CD14-positive monocyte (primary cell): ENCODE results near the gene C19orf12. TPM values are rescaled to one million over a fixed set of nuclear protein-coding genes. Genes with fewer than 3 reads are reported as not detected.

Experiments used
- DNase-seq, 3 donors: peaks; one replicate each; pipeline ENCODE4 v3.0.0-alpha.2; 2011 to 2022
- H2AFZ ChIP-seq: 2 replicates; pipeline ENCODE4 v1.6.0; 2012; ENCODE audit warnings: mild to moderate bottlenecking, low read depth, low read length, inconsistent platforms; ENCODE audit not compliant: insufficient read depth, poor library complexity, severe bottlenecking
- H3K27ac ChIP-seq, 2 donors: 1 replicate in 1 of 2; 2 replicates in 1 of 2; pipeline ENCODE4 v1.5.1; 2012 to 2013; ENCODE audit warnings: low read length in 2 of 2, control low read depth in 1 of 2, inconsistent platforms in 1 of 2, low read depth in 1 of 2, mild to moderate bottlenecking in 1 of 2
- H3K27me3 ChIP-seq, 2 donors: one replicate each; pipeline versions ENCODE4 v1.6.0 to v1.6.1; 2011 to 2013; ENCODE audit warnings: low read length in 2 of 2; ENCODE audit not compliant: control insufficient read depth in 2 of 2, insufficient read depth in 2 of 2
- H3K36me3 ChIP-seq, 2 donors: replicated peaks in 1 of 2; 1 replicate in 1 of 2; 2 replicates in 1 of 2; pipeline versions ENCODE4 v1.5.1 to v1.6.1; 2012 to 2013; ENCODE audit warnings: low read length in 2 of 2, control low read depth in 1 of 2, inconsistent platforms in 1 of 2, mild to moderate bottlenecking in 1 of 2; ENCODE audit not compliant: insufficient read depth in 2 of 2, control insufficient read depth in 1 of 2
- H3K4me1 ChIP-seq, 2 donors: 1 replicate in 1 of 2; 2 replicates in 1 of 2; pipeline versions ENCODE4 v1.5.1 to v1.6.1; 2012 to 2013; ENCODE audit warnings: low read length in 2 of 2, control low read depth in 1 of 2, inconsistent platforms in 1 of 2, mild to moderate bottlenecking in 1 of 2, moderate library complexity in 1 of 2; ENCODE audit not compliant: insufficient read depth in 2 of 2, control insufficient read depth in 1 of 2
- H3K4me2 ChIP-seq: replicated peaks from 2 replicates; pipeline ENCODE3; 2012; ENCODE audit warnings: low read length, moderate library complexity, mild to moderate bottlenecking; ENCODE audit not compliant: poor library complexity, severe bottlenecking; ENCODE audit errors: extremely low read depth
- H3K4me3 ChIP-seq, 3 experiments: fragments of 200-600 bp in 1 of 3; sonication (generic) in 1 of 3; replicated peaks in 1 of 3; 1 replicate in 2 of 3; 2 replicates in 1 of 3; pipeline ENCODE4 v1.5.1; 2011 to 2013; ENCODE audit warnings: low read length in 3 of 3, mild to moderate bottlenecking in 3 of 3, control low read depth in 2 of 3, low read depth in 2 of 3, inconsistent platforms in 1 of 3, moderate library complexity in 1 of 3
- H3K79me2 ChIP-seq: 2 replicates; pipeline ENCODE4 v1.6.0; 2012; ENCODE audit warnings: mild to moderate bottlenecking, control low read depth, inconsistent platforms, low read length, moderate library complexity; ENCODE audit not compliant: insufficient read depth
- H3K9ac ChIP-seq: 2 replicates; pipeline ENCODE4 v1.6.0; 2017; ENCODE audit warnings: low read length, mild to moderate bottlenecking; ENCODE audit not compliant: insufficient read depth, poor library complexity, severe bottlenecking
- H3K9me3 ChIP-seq, 2 donors: replicated peaks in 1 of 2; 1 replicate in 1 of 2; 2 replicates in 1 of 2; pipeline versions ENCODE4 v1.5.1 to v1.6.1; 2012 to 2013; ENCODE audit warnings: low read length in 2 of 2, control low read depth in 1 of 2; ENCODE audit not compliant: control insufficient read depth in 1 of 2, insufficient read depth in 1 of 2
- H4K20me1 ChIP-seq: 2 replicates; pipeline ENCODE4 v1.6.0; 2012; ENCODE audit warnings: mild to moderate bottlenecking, low read length, control low read depth, moderate library complexity; ENCODE audit not compliant: insufficient read depth
- H3K27ac Mint-ChIP-seq, 7 donors: one replicate each; pipeline ENCODE4 v1.8.0; 2020; ENCODE audit warnings: mild to moderate bottlenecking in 7 of 7, mixed read lengths in 7 of 7, moderate library complexity in 6 of 7, inconsistent platforms in 2 of 7
- H3K27me3 Mint-ChIP-seq, 3 donors: one replicate each; pipeline ENCODE4 v1.8.0; 2021 to 2022; ENCODE audit warnings: low read depth in 3 of 3, mild to moderate bottlenecking in 3 of 3, mixed read lengths in 3 of 3, moderate library complexity in 3 of 3, inconsistent platforms in 1 of 3
- H3K36me3 Mint-ChIP-seq, 2 donors: one replicate each; pipeline ENCODE4 v1.8.0; 2020; ENCODE audit warnings: mixed read lengths in 2 of 2, inconsistent platforms in 1 of 2, mild to moderate bottlenecking in 1 of 2
- H3K4me1 Mint-ChIP-seq: one replicate; pipeline ENCODE4 v1.8.0; 2020; ENCODE audit warnings: mild to moderate bottlenecking, mixed read lengths
- H3K4me3 Mint-ChIP-seq, 2 donors: one replicate each; pipeline ENCODE4 v1.8.0; 2020; ENCODE audit warnings: mild to moderate bottlenecking in 2 of 2, mixed read lengths in 2 of 2, moderate library complexity in 1 of 2
- H3K9me3 Mint-ChIP-seq, 7 donors: one replicate each; pipeline ENCODE4 v1.8.0; 2020 to 2022; ENCODE audit warnings: mixed read lengths in 7 of 7, mild to moderate bottlenecking in 6 of 7, moderate library complexity in 6 of 7, inconsistent platforms in 2 of 7
- CTCF ChIP-seq: fragments of 200-600 bp; IDR thresholded peaks from one replicate; pipeline ENCODE4 v1.8.0; 2022; ENCODE audit warnings: antibody characterized with exemption, mild to moderate bottlenecking
- WGBS: methylation state at CpG from one replicate; pipeline ENCODE4 v1.1.5; 2013; ENCODE audit warnings: missing lambda C conversion rate; ENCODE audit not compliant: insufficient coverage; 5-methylcytosine and 5-hydroxymethylcytosine counted together
- intact Hi-C, 2 donors: fragments of 100-400 bp; cut with micrococcal nuclease; formaldehyde crosslinking; loops; one replicate each; pipeline versions ENCODE4 v1.15.0 to v1.15.1; 2023
- polyA plus RNA-seq, 3 donors: library from polyadenylated mRNA; depleted of rRNA in 1 of 3; unstranded in 2 of 3; stranded (reverse) in 1 of 3; fragments of 300-500 nt in 2 of 3; fragments of >200 nt in 1 of 3; fragmentation: Illumina TruSeq in 2 of 3; gene quantifications; 1 replicate in 2 of 3; 2 replicates in 1 of 3; pipeline ENCODE4 v1.2.3, GENCODE V29; 2012 to 2021

The C19orf12 gene
- polyA plus RNA-seq, 3 donors = 6.0 to 8.0 (median 6.8) TPM

- intact Hi-C loops = no loop called here
- Histone ChIP-seq H4K20me1 (no peaks in the 10 kb centered on the region), H2AFZ (no peak overlapping the region), H3K36me3 (no peaks in the 10 kb centered on the region), H3K4me3 (no peak overlapping the region), H3K79me2 (no peaks in the 10 kb centered on the region), H3K9ac (no peak overlapping the region), H3K4me1 (peaks cover 6 to 8% of the 10 kb centered on the region in 2 donors), H3K4me2 (no peak overlapping the region), H3K9me3 (peaks cover 0 to 4% of the 10 kb centered on the region in 2 donors), H3K27me3 (no peaks in the 10 kb centered on the region), H3K27ac (no peak overlapping the region)
- TF ChIP-seq CTCF = no peak
- no peak for DNase-seq
- Mint-ChIP-seq H3K36me3 (peaks cover 0 to 3% of the 10 kb centered on the region in 2 donors), H3K4me1 (peaks cover 23% of the 10 kb centered on the region), H3K27me3 (peaks cover 0 to 7% (median 1%) of the 10 kb centered on the region in 3 donors), H3K4me3 (no peak overlapping the region), H3K9me3 (no peaks in the 10 kb centered on the region), H3K27ac (no peak overlapping the region)
- WGBS = 97% methylated on average over 8 of the region's 10 CpGs
These were observed 39.9 kb downstream of the C19orf12 start for GRCh38 chr19:29675120-29675649.

- TF ChIP-seq CTCF = no peak
- H3K27ac Mint-ChIP-seq = no peak overlapping the region
- Histone ChIP-seq H4K20me1 (no peaks in the 10 kb centered on the region), H3K27ac (no peak overlapping the region), H3K27me3 (no peaks in the 10 kb centered on the region), H3K79me2 (no peaks in the 10 kb centered on the region), H3K9me3 (peaks cover 0 to 4% of the 10 kb centered on the region in 2 donors), H3K4me1 (peaks cover 0 to 4% of the 10 kb centered on the region in 2 donors), H3K9ac (no peak overlapping the region), H3K4me2 (no peak overlapping the region), H2AFZ (no peak overlapping the region), H3K4me3 (no peak overlapping the region), H3K36me3 (no peaks in the 10 kb centered on the region)
- H3K4me3 Mint-ChIP-seq = no peak overlapping the region
- H3K9me3 Mint-ChIP-seq = no peaks in the 10 kb centered on the region
- intact Hi-C loops = no loop called here
- peaks cover 0 to 7% (median 0%) of the 10 kb centered on the region in 3 donors for H3K27me3 Mint-ChIP-seq
- H3K36me3 Mint-ChIP-seq = no peaks in the 10 kb centered on the region
- no peak for DNase-seq
- peaks cover 18% of the 10 kb centered on the region for H3K4me1 Mint-ChIP-seq
- 89% methylated on average over 31 of the region's 34 CpGs for WGBS
These were observed 40.5 kb downstream of the C19orf12 start for GRCh38 chr19:29674374-29675119.
